H9 (cell line): Measurements from ENCODE around the gene MALSU1. TPM values are rescaled to one million over a fixed set of nuclear protein-coding genes. Genes with fewer than 3 reads are reported as not detected.
A peak's percentile ranks its signal among the peaks of the same experiment; 100 is the strongest.

Experiments
- DNase-seq: peaks from one replicate; pipeline ENCODE4 v3.0.0-alpha.2; 2017
- H2AFZ ChIP-seq: one replicate; pipeline ENCODE4 v1.6.1; 2013; ENCODE audit warnings: mild to moderate bottlenecking, low read length, control low read depth, moderate library complexity
- H2AK5ac ChIP-seq: 2 replicates; pipeline ENCODE4 v1.6.1; 2013; ENCODE audit warnings: low read length, control low read depth, mixed read lengths; ENCODE audit not compliant: insufficient read length
- H2BK120ac ChIP-seq: one replicate; pipeline ENCODE4 v1.6.1; 2013; ENCODE audit warnings: low read depth, mild to moderate bottlenecking, low read length, control low read depth, inconsistent platforms; ENCODE audit not compliant: poor library complexity, severe bottlenecking
- H2BK12ac ChIP-seq: 2 replicates; pipeline ENCODE4 v1.6.1; 2013; ENCODE audit warnings: low read length, control low read depth, mixed read lengths, low read depth; ENCODE audit not compliant: insufficient read length
- H2BK15ac ChIP-seq: 2 replicates; pipeline ENCODE4 v1.6.1; 2013; ENCODE audit warnings: low read depth, low read length, control low read depth
- H2BK20ac ChIP-seq: one replicate; pipeline ENCODE4 v1.6.1; 2013; ENCODE audit warnings: low read depth, mild to moderate bottlenecking, low read length, control low read depth, inconsistent platforms; ENCODE audit not compliant: poor library complexity, severe bottlenecking
- H2BK5ac ChIP-seq: 2 replicates; pipeline ENCODE4 v1.6.1; 2013; ENCODE audit warnings: low read length, control low read depth, mixed read lengths; ENCODE audit not compliant: insufficient read length
- H3K14ac ChIP-seq: 2 replicates; pipeline ENCODE4 v1.6.1; 2013; ENCODE audit warnings: low read length, control low read depth; ENCODE audit not compliant: insufficient read depth
- H3K18ac ChIP-seq: 2 replicates; pipeline ENCODE4 v1.6.1; 2013; ENCODE audit warnings: low read depth, mild to moderate bottlenecking, mixed read lengths, low read length, control low read depth; ENCODE audit not compliant: insufficient read length
- H3K23ac ChIP-seq: 2 replicates; pipeline ENCODE4 v1.6.1; 2013; ENCODE audit warnings: low read length, control low read depth, mixed read lengths, low read depth; ENCODE audit not compliant: insufficient read length
- H3K23me2 ChIP-seq: 2 replicates; pipeline ENCODE4 v1.6.1; 2013; ENCODE audit warnings: low read depth, mild to moderate bottlenecking, mixed read lengths, low read length, control low read depth; ENCODE audit not compliant: insufficient read length, poor library complexity, severe bottlenecking
- H3K27ac ChIP-seq: 2 replicates; pipeline ENCODE4 v1.5.1; 2013; ENCODE audit warnings: low read length, control low read depth, mixed read lengths, low read depth; ENCODE audit not compliant: insufficient read length
- H3K27me3 ChIP-seq: 2 replicates; pipeline ENCODE4 v1.6.1; 2013; ENCODE audit warnings: low read length, control low read depth, inconsistent platforms; ENCODE audit not compliant: insufficient read depth
- H3K4ac ChIP-seq: 2 replicates; pipeline ENCODE4 v1.6.1; 2013; ENCODE audit warnings: low read depth, mild to moderate bottlenecking, control low read depth, inconsistent platforms, low read length, moderate library complexity
- H3K4me1 ChIP-seq: 2 replicates; pipeline ENCODE4 v1.6.1; 2013; ENCODE audit warnings: low read length, control low read depth, inconsistent platforms; ENCODE audit not compliant: insufficient read depth
- H3K4me2 ChIP-seq: 2 replicates; pipeline ENCODE4 v1.6.1; 2013; ENCODE audit warnings: low read length, control low read depth, mixed read lengths; ENCODE audit not compliant: insufficient read length, insufficient read depth
- H3K56ac ChIP-seq: 2 replicates; pipeline ENCODE4 v1.6.1; 2013; ENCODE audit warnings: low read depth, mild to moderate bottlenecking, mixed read lengths, low read length, control low read depth; ENCODE audit not compliant: insufficient read length
- H3K79me1 ChIP-seq: 2 replicates; pipeline ENCODE4 v1.6.1; 2013; ENCODE audit warnings: low read depth, mild to moderate bottlenecking, moderate library complexity, low read length, control low read depth, inconsistent platforms; ENCODE audit not compliant: insufficient read depth, poor library complexity, severe bottlenecking
- H3K79me2 ChIP-seq: 2 replicates; pipeline ENCODE4 v1.6.1; 2013; ENCODE audit warnings: low read length, control low read depth, inconsistent platforms; ENCODE audit not compliant: insufficient read depth
- H3K9ac ChIP-seq: 2 replicates; pipeline ENCODE4 v1.6.1; 2013; ENCODE audit warnings: low read length, control low read depth, mixed read lengths; ENCODE audit not compliant: insufficient read length; ENCODE audit errors: extremely low read depth
- H3K9me3 ChIP-seq: one replicate; pipeline ENCODE4 v1.6.1; 2013; ENCODE audit warnings: low read depth, low read length, inconsistent platforms; ENCODE audit not compliant: control insufficient read depth
- H3T11ph ChIP-seq: one replicate; pipeline ENCODE4 v1.6.1; 2013; ENCODE audit warnings: mild to moderate bottlenecking, low read length, control low read depth, inconsistent platforms
- H4K20me1 ChIP-seq: one replicate; pipeline ENCODE4 v1.6.1; 2013; ENCODE audit not compliant: control insufficient read depth, insufficient read length, insufficient read depth
- H4K5ac ChIP-seq: 2 replicates; pipeline ENCODE4 v1.6.1; 2013; ENCODE audit warnings: low read depth, mild to moderate bottlenecking, mixed read lengths, low read length, control low read depth; ENCODE audit not compliant: insufficient read length
- H4K8ac ChIP-seq: replicated peaks from 2 replicates; pipeline ENCODE4 v1.6.1; 2013; ENCODE audit warnings: low read length, control low read depth, mixed read lengths, low read depth; ENCODE audit not compliant: insufficient read length
- H4K91ac ChIP-seq: 2 replicates; pipeline ENCODE4 v1.6.1; 2013; ENCODE audit warnings: low read depth, mild to moderate bottlenecking, moderate library complexity, mixed read lengths, low read length, control low read depth; ENCODE audit not compliant: insufficient read length
- H3K27ac Mint-ChIP-seq, 3 experiments: 2 replicates in 2 of 3; 3 replicates in 1 of 3; pipeline ENCODE4 v1.8.0; 2020 to 2021; ENCODE audit warnings: mixed read lengths in 3 of 3, mild to moderate bottlenecking in 1 of 3, moderate library complexity in 1 of 3
- H3K27me3 Mint-ChIP-seq: 2 replicates; pipeline ENCODE4 v1.8.0; 2021; ENCODE audit warnings: low read depth, mild to moderate bottlenecking, moderate library complexity, mixed read lengths
- H3K36me3 Mint-ChIP-seq, 3 experiments: 2 replicates in 2 of 3; 3 replicates in 1 of 3; pipeline ENCODE4 v1.8.0; 2020 to 2021; ENCODE audit warnings: low read depth in 3 of 3, mixed read lengths in 3 of 3; ENCODE audit not compliant: insufficient read depth in 1 of 3
- H3K4me1 Mint-ChIP-seq, 2 experiments: 2 replicates each; pipeline ENCODE4 v1.8.0; 2020; ENCODE audit warnings: mixed read lengths in 2 of 2
- H3K4me3 Mint-ChIP-seq, 2 experiments: 2 replicates in 1 of 2; 3 replicates in 1 of 2; pipeline ENCODE4 v1.8.0; 2020 to 2021; ENCODE audit warnings: mild to moderate bottlenecking in 2 of 2, mixed read lengths in 2 of 2, moderate library complexity in 1 of 2
- H3K9me3 Mint-ChIP-seq, 2 experiments: 2 replicates in 1 of 2; 3 replicates in 1 of 2; pipeline ENCODE4 v1.8.0; 2020; ENCODE audit warnings: mild to moderate bottlenecking in 2 of 2, mixed read lengths in 2 of 2, moderate library complexity in 1 of 2
- CTCF ChIP-seq: fragments of 200-600 bp; sonication (generic); conservative IDR thresholded peaks from 3 replicates; pipeline ENCODE4 v1.8.0; 2021; ENCODE audit warnings: antibody characterized with exemption, mild to moderate bottlenecking
- WGBS: extraction: QIAGEN DNeasy Blood & Tissue Kit; methylation state at CpG from one replicate; pipeline ENCODE4 v1.1.7; 2013; ENCODE audit warnings: missing lambda C conversion rate, low lambda C conversion rate, mixed read lengths; ENCODE audit not compliant: insufficient read length; ENCODE audit errors: extremely low coverage; 5-methylcytosine and 5-hydroxymethylcytosine counted together
- total RNA-seq: library from RNA; stranded (reverse); gene quantifications from 2 replicates; pipeline ENCODE4 v1.2.1, GENCODE V29; 2021

The MALSU1 gene
- total RNA-seq, 1 experiment from 2014 or later: 83.4 TPM

GRCh38 chr7:23358152-23358674 is 59.1 kb downstream of the MALSU1 start:
- Mint-ChIP-seq H3K36me3 (peaks cover 12 to 40% (median 36%) of the 10 kb centered on the region in 3 experiments; a peak in 6 of 7 replicates), H3K4me1 (peaks cover 4 to 7% of the 10 kb centered on the region in 2 experiments; a peak in 3 of 4 replicates), H3K27me3 (no peaks in the 10 kb centered on the region), H3K4me3 (no peak overlapping the region), H3K27ac (peak overlapping the region in 1 of 3 experiments; percentile 88; a peak in 2 of 7 replicates), H3K9me3 (no peaks in the 10 kb centered on the region)
- no peak overlapping the region for H3K56ac ChIP-seq
- no peak overlapping the region for H3K14ac ChIP-seq
- no peaks in the 10 kb centered on the region for H3K9me3 ChIP-seq
- H4K20me1 ChIP-seq: no peaks in the 10 kb centered on the region
- peak overlapping the region; percentile 55 for H3K27ac ChIP-seq
- no peak overlapping the region for H4K8ac ChIP-seq
- no peak for TF ChIP-seq CTCF
- no peak overlapping the region for H3K4ac ChIP-seq
- H2BK120ac ChIP-seq: no peak overlapping the region
- H3K9ac ChIP-seq: no peak overlapping the region
- no peak overlapping the region for H2BK15ac ChIP-seq
- no peak overlapping the region for H2AK5ac ChIP-seq
- no peaks in the 10 kb centered on the region for H3K4me1 ChIP-seq
- WGBS: no CpG with 5 or more reads among the region's 2 CpGs
- no peak overlapping the region for H2BK12ac ChIP-seq
- H4K5ac ChIP-seq: no peak overlapping the region
- no peak overlapping the region for H3K23ac ChIP-seq
- H2BK5ac ChIP-seq: no peak overlapping the region
- no peak overlapping the region for H2AFZ ChIP-seq
- no peak for DNase-seq
- H3K79me1 ChIP-seq: peaks cover 11% of the 10 kb centered on the region
- H3K4me2 ChIP-seq: no peak overlapping the region
- H3K23me2 ChIP-seq: no peaks in the 10 kb centered on the region
- H3K27me3 ChIP-seq: no peaks in the 10 kb centered on the region
- no peak overlapping the region for H3T11ph ChIP-seq
- H3K18ac ChIP-seq: no peak overlapping the region
- no peak overlapping the region for H4K91ac ChIP-seq
- H3K79me2 ChIP-seq: peaks cover 9% of the 10 kb centered on the region; the same call in 1 of the 2 replicates
- H2BK20ac ChIP-seq: no peak overlapping the region

Other genes with a start within 250 kb of the MALSU1 start
- 56.7 and 58.3 TPM in 2 replicates for gene KLHL7, start 193.6 kb upstream of the MALSU1 start, total RNA-seq
- 34.9 and 36.5 TPM in 2 replicates for gene NUP42, start 117.3 kb upstream of the MALSU1 start, total RNA-seq
- gene GPNMB, start 52.6 kb upstream of the MALSU1 start, total RNA-seq: 1.2 TPM in 2 replicates
- 180 and 197 TPM in 2 replicates for gene IGF2BP3, start 171.2 kb downstream of the MALSU1 start, total RNA-seq
- 164 and 169 TPM in 2 replicates for gene TRA2A, start 232.6 kb downstream of the MALSU1 start, total RNA-seq